ENCODE data around the gene BCL7C. TPM values are rescaled to one million over a fixed set of nuclear protein-coding genes. Genes with fewer than 3 reads are reported as not detected.
A peak's percentile ranks its signal among the peaks of the same experiment; 100 is the strongest.
"Not testable (repeated sequence)": the region's sequence is repeated elsewhere in the genome, so short reads cannot be mapped to it uniquely, and the experiment has no call there.

Gene BCL7C
- total RNA-seq: 10 to 100 TPM; 39.2 to 48.7 (median 42.0) TPM

DNA sequence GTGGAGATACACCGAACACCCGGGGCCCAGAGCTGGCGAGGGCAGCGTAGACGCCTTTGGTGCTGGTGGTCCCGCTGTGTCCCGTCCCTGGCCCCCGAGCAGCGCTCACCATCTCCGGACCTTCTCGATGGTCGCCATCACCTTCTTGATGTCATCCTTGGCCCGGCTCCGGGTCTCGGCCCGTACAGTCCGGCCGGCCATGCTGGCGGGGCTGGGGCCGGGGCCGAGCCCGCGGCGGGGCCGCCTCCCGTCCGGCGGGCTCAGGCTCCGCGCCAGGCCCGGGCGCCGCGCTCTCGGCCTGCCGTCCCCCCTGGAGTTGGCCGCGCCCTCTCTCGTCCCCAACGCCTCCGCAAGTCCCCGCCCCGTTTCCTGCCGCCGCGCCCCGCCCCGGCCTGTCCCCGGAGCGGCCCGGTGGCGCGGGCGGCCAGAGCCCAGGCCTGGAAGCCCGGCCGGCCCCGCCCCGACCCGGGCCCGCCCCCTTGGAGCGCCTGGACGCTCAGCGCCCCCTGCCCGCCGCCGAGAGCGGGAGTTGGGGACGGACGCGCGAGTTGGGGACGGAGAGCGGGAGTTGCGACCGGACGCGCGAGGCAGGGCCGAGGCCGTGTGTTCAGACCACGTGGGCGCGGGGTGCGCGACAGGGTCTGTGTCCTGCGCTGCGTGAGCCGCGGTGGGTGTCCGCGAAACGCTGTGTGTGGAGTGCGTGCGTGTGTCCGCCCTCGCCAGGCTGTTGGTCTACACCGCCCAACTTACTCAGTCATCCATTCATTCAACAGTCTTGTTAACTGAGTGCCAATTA is at the start of gene BCL7C:
BCL7C (minus strand) TSS at position 334 of the 796 bp plus-strand sequence; CDS start at position 201, 133 bp downstream.
- peak within 1 kb of the TSS; percentile 89 to 99 (median 98) for H3K27ac ChIP-seq
- H3K4me1 ChIP-seq: peaks cover 0 to 44% (median 28%) of the 10 kb centered on the region in 3 donors
- peaks cover 0 to 37% of the 10 kb centered on the region in 2 donors for H3K36me3 ChIP-seq
- peak within 1 kb of the TSS; percentile 79 to 86 for H3K4me3 ChIP-seq
- no CpG with 5 or more reads among the region's 97 CpGs for WGBS, 2 donors (ENCODE audit: low coverage in 1 of 2)
- no peak for TF ChIP-seq EP300 (IDR thresholded peaks at IDR 0.05)
- TF ChIP-seq POLR2AphosphoS5 (IDR thresholded peaks at IDR 0.05): peak; percentile 25
- TF ChIP-seq, protein P1, sequence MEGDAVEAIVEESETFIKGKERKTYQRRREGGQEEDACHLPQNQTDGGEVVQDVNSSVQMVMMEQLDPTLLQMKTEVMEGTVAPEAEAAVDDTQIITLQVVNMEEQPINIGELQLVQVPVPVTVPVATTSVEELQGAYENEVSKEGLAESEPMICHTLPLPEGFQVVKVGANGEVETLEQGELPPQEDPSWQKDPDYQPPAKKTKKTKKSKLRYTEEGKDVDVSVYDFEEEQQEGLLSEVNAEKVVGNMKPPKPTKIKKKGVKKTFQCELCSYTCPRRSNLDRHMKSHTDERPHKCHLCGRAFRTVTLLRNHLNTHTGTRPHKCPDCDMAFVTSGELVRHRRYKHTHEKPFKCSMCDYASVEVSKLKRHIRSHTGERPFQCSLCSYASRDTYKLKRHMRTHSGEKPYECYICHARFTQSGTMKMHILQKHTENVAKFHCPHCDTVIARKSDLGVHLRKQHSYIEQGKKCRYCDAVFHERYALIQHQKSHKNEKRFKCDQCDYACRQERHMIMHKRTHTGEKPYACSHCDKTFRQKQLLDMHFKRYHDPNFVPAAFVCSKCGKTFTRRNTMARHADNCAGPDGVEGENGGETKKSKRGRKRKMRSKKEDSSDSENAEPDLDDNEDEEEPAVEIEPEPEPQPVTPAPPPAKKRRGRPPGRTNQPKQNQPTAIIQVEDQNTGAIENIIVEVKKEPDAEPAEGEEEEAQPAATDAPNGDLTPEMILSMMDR (IDR thresholded peaks at IDR 0.05): peak in 3 of 4 experiments; percentile 49 to 75 (median 57)
- TF ChIP-seq POLR2A (IDR thresholded peaks at IDR 0.05): peak; percentile 52 to 89
- H3K27me3 ChIP-seq: no peaks in the 10 kb centered on the region
- peak; percentile 84 for ATAC-seq
- no peaks in the 10 kb centered on the region for H3K9me3 ChIP-seq

DNA sequence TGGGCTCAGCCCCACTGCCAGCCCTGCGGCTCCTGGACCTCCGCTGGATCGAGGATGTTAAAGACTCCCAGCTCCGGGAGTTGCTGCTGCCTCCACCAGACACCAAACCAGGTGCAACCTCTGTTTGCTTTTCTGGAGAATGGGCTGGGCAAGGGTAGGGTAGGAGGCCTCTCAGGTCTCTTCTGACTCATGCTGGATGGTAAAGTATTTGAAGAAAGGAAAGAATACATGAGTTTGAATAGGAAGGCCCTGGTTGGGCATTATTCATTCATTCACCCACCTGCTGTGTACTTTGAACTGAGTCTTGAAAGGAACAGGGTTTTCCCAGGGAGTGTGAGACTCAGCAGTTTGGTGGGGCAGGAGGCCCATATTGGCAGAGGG is 48.5 kb upstream of the BCL7C start:
- TF ChIP-seq, protein P1 (IDR thresholded peaks at IDR 0.05): no peak
- TF ChIP-seq POLR2AphosphoS5 (IDR thresholded peaks at IDR 0.05) (no peak), EP300 (IDR thresholded peaks at IDR 0.05) (no peak), POLR2A (IDR thresholded peaks at IDR 0.05) (no peak)
- Histone ChIP-seq H3K27me3 (no peaks in the 10 kb centered on the region), H3K36me3 (peaks cover 0 to 57% of the 10 kb centered on the region in 2 donors), H3K4me1 (peaks cover 0 to 19% (median 10%) of the 10 kb centered on the region in 3 donors), H3K27ac (peak overlapping the region in 3 of 4 donors; percentile 8 to 48 (median 42)), H3K9me3 (no peaks in the 10 kb centered on the region), H3K4me3 (no peak overlapping the region)
- no CpG with 5 or more reads among the region's 4 CpGs for WGBS, 2 donors (ENCODE audit: low coverage in 1 of 2)
- no peak for ATAC-seq

DNA sequence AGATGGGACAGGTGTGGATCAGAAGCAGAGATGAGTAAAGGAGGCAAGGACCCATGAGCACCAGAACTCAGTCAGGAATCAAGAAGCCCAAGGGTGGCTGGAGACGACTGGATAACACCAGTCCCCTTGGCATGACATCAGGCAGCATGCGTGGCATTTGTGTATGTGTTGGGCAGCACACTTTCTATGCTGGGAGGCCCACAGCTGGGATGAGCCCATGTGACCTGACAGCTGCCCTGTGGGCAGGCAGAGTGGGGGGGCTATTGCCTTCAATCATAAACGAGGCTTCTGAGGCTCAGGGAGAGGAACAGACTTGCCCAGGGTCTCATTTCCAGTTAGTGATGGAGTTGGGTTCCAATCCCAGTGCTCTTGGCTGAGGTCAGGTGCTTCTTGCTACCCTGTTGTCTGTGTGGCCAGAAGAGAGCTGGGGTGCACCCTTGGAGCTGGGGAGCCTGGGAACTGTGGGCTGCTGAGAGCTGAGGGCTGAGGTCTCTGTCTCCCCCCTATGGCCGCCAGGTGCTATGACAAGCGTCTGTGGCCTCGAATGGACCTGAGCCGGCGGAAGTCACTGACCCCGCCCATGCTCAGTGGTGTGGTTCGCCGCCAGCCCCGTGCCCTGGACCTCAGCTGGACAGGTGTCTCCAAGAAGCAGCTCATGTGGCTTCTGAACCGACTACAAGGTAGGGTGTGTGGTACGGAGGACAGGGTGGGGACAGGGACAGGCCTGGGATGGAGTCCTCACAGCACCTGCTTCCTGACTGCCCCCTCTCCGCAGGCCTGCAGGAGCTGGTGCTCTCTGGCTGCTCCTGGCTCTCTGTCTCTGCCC is 47.9 kb upstream of the BCL7C start:
- peaks cover 0 to 59% of the 10 kb centered on the region in 2 donors for H3K36me3 ChIP-seq
- no peak for TF ChIP-seq POLR2AphosphoS5 (IDR thresholded peaks at IDR 0.05)
- TF ChIP-seq, protein P1 (IDR thresholded peaks at IDR 0.05): peak in 3 of 4 experiments; percentile 71 to 91 (median 72)
- no peak for TF ChIP-seq EP300 (IDR thresholded peaks at IDR 0.05)
- no peak for TF ChIP-seq POLR2A (IDR thresholded peaks at IDR 0.05)
- peaks cover 0 to 20% (median 10%) of the 10 kb centered on the region in 3 donors for H3K4me1 ChIP-seq
- ATAC-seq: peak; percentile 90
- H3K9me3 ChIP-seq: no peaks in the 10 kb centered on the region
- WGBS, 2 donors (ENCODE audit: low coverage in 1 of 2): 23 to 71% methylated on average over 2 to 5 of the region's 15 CpGs
- peak overlapping the region in 3 of 4 donors; percentile 8 to 48 (median 42) for H3K27ac ChIP-seq
- H3K27me3 ChIP-seq: no peaks in the 10 kb centered on the region
- H3K4me3 ChIP-seq: no peak overlapping the region

DNA sequence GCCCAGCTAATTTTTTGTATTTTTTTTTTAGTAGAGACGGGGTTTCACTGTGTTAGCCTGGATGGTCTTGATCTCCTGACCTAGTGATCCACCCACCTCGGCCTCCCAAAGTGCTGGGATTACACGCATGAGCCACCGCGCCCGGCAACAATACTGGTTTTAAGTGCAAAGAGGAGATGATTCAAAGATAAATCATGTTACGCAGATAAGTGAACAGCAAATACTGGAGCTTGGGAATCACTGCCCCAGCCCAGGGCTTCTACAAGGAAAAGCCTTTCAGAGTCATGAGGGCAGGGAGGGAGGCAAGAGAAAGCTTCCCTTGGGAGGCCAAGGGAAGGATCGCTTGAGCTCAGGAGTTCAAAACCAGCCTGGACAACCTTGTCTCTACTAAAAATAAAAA is 45.7 kb upstream of the BCL7C start:
- not testable (repeated sequence) for H3K9me3 ChIP-seq, H3K27me3 ChIP-seq, ATAC-seq, H3K4me3 ChIP-seq, H3K27ac ChIP-seq
- peaks cover 0 to 26% (median 10%) of the 10 kb centered on the region in 3 donors for H3K4me1 ChIP-seq
- WGBS, 2 donors (ENCODE audit: low coverage in 1 of 2): 86 to 88% methylated on average over 4 to 5 of the region's 8 CpGs
- peaks cover 0 to 58% of the 10 kb centered on the region in 2 donors for H3K36me3 ChIP-seq

DNA sequence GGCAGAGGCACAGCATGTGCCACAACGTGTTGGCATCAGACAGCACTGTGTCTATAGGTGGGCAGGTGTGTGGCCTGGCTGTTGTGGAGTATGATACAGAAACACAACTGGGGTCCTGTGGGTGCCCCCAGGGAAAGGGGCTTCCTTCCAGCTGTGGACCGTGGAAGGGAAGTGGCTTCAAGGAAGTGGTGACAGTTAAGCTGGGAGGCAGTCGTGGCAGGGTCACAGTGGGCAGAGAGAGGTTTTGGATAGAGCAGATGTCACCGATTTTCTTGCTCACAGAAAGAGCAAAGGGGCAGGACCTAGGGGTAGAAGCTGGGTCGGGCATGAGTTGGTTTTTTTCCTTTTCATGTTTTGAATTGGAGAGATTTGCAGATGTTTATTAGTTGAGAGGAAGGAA is 43.8 kb upstream of the BCL7C start:
- Histone ChIP-seq H3K9me3 (no peaks in the 10 kb centered on the region), H3K4me3 (no peak overlapping the region), H3K27ac (peak overlapping the region in 3 of 4 donors; percentile 41 to 46 (median 41)), H3K4me1 (peaks cover 0 to 26% (median 10%) of the 10 kb centered on the region in 3 donors), H3K36me3 (peaks cover 0 to 59% of the 10 kb centered on the region in 2 donors), H3K27me3 (no peaks in the 10 kb centered on the region)
- WGBS, 2 donors (ENCODE audit: low coverage in 1 of 2): 45 to 65% methylated on average over 4 of the region's 5 CpGs
- ATAC-seq: no peak
- TF ChIP-seq POLR2AphosphoS5 (IDR thresholded peaks at IDR 0.05): no peak
- TF ChIP-seq, protein P1 (IDR thresholded peaks at IDR 0.05): no peak
- TF ChIP-seq POLR2A (IDR thresholded peaks at IDR 0.05): no peak
- TF ChIP-seq EP300 (IDR thresholded peaks at IDR 0.05): no peak
